Retinal pigment epithelial cell (primary cell): Measurements from ENCODE around the gene CLDN10.

ENCODE experiments used
- DNase-seq: peaks from one replicate; pipeline ENCODE4 v3.0.0-alpha.2; 2010; ENCODE audit warnings: low read depth
- H3K4me3 ChIP-seq: 2 replicates; pipeline ENCODE4 v1.5.1; 2011; ENCODE audit warnings: mild to moderate bottlenecking, low read length, control low read depth, moderate library complexity
- CTCF ChIP-seq: conservative IDR thresholded peaks from 2 replicates; pipeline ENCODE4 v1.5.1; 2011; ENCODE audit warnings: low read depth, low read length, control low read depth, inconsistent platforms

Gene CLDN10

GRCh38 chr13:95568131-95568530, 15.6 kb downstream of the CLDN10 start:
- no peak overlapping the region for H3K4me3 ChIP-seq
- no peak for DNase-seq
- TF ChIP-seq CTCF = no peak

GRCh38 chr13:95570016-95570415, 17.5 kb downstream of the CLDN10 start:
- TF ChIP-seq CTCF = no peak
- no peak overlapping the region for H3K4me3 ChIP-seq
- DNase-seq = no peak

- DNase-seq = no peak
- no peak overlapping the region for H3K4me3 ChIP-seq
- TF ChIP-seq CTCF = no peak
Observed at GRCh38 chr13:95571941-95572340, 19.4 kb downstream of the CLDN10 start.

GRCh38 chr13:95573221-95573620, 20.7 kb downstream of the CLDN10 start:
- TF ChIP-seq CTCF = no peak
- H3K4me3 ChIP-seq = no peak overlapping the region
- no peak for DNase-seq

GRCh38 chr13:95579303-95579702, 26.8 kb downstream of the CLDN10 start:
- no peak overlapping the region for H3K4me3 ChIP-seq
- TF ChIP-seq CTCF = no peak
- no peak for DNase-seq

- DNase-seq = no peak
- no peak overlapping the region for H3K4me3 ChIP-seq
- TF ChIP-seq CTCF = no peak
Observed at GRCh38 chr13:95585867-95586266, 33.3 kb downstream of the CLDN10 start.

- TF ChIP-seq CTCF = no peak
- DNase-seq = no peak
- no peak overlapping the region for H3K4me3 ChIP-seq
Observed at GRCh38 chr13:95588134-95588533, 35.6 kb downstream of the CLDN10 start.
